GM12878 (cell line): ENCODE results near the gene CAPS. TPM values are rescaled to one million over a fixed set of nuclear protein-coding genes. Genes with fewer than 3 reads are reported as not detected.

Experiments used
- ATAC-seq: fragments of 200-7000 bp; cut with Tn5 transposase; 3 replicates; pipeline ENCODE4 v1.9.1; 2020; ENCODE audit warnings: mild to moderate bottlenecking, moderate library complexity
- BruUV-seq: library from RNA; stranded (reverse); fragments of 400-500 nt; replicated peaks from 2 replicates; lab custom pipeline; 2021; lab: Mats Ljungman, UMichigan
- CTCF ChIA-PET: fragments of 300-600 bp; sonication (Branson Sonifier 250); formaldehyde crosslinking; extraction: SDS; loops from one replicate; lab custom pipeline; 2021; ENCODE audit warnings: inconsistent platforms; lab: Yijun Ruan, JAX
- POLR2A ChIA-PET: fragments of 350-600 bp; formaldehyde crosslinking; extraction: SDS; loops from one replicate; lab custom pipeline; 2021; ENCODE audit warnings: inconsistent platforms; lab: Charles Lee
- RAD21 ChIA-PET: fragments of 300-600 bp; sonication (Branson Sonifier 250); formaldehyde crosslinking; loops from one replicate; lab custom pipeline; 2023; ENCODE audit warnings: antibody characterized with exemption; ENCODE audit not compliant: unreplicated experiment; lab: Charles Lee
- SMC1A ChIA-PET: fragments of 300-600 bp; sonication (Branson Sonifier 250); formaldehyde crosslinking; loops from one replicate; lab custom pipeline; 2023; ENCODE audit not compliant: unreplicated experiment, uncharacterized antibody; lab: Charles Lee
- DNase-seq: peaks from one replicate; pipeline ENCODE4 v3.0.0-alpha.2; 2011; ENCODE audit warnings: low read depth, low spot score
- FAIRE-seq: peaks from 3 replicates; lab custom pipeline; 2011; peaks lifted over from hg19 to GRCh38; lab: Jason Lieb, UNC
- H2AFZ ChIP-seq: 2 replicates; pipeline ENCODE4 v1.6.0; 2011; ENCODE audit warnings: low read depth, low read length, control low read depth; ENCODE audit not compliant: control insufficient read depth
- H3K27ac ChIP-seq: 2 replicates; pipeline ENCODE4 v1.5.1; 2011; ENCODE audit warnings: control low read depth; ENCODE audit not compliant: control insufficient read depth, insufficient read depth
- H3K27me3 ChIP-seq, 2 experiments: replicated peaks in 1 of 2; 2 replicates each; pipeline versions ENCODE4 v1.6.0 to v1.6.1; 2011; ENCODE audit warnings: low read length in 1 of 2; ENCODE audit not compliant: control insufficient read depth in 2 of 2, insufficient read depth in 2 of 2
- H3K36me3 ChIP-seq, 2 experiments: 2 replicates each; pipeline ENCODE4 v1.5.1; 2011; ENCODE audit warnings: low read length in 1 of 2; ENCODE audit not compliant: control insufficient read depth in 2 of 2, insufficient read depth in 2 of 2
- H3K4me1 ChIP-seq: 2 replicates; pipeline ENCODE4 v1.6.1; 2011; ENCODE audit warnings: mild to moderate bottlenecking, low read length, moderate library complexity, mixed read lengths; ENCODE audit not compliant: control insufficient read depth, insufficient read depth
- H3K4me2 ChIP-seq: 2 replicates; pipeline ENCODE4 v1.6.0; 2011; ENCODE audit warnings: control low read depth; ENCODE audit not compliant: control insufficient read depth, insufficient read depth
- H3K4me3 ChIP-seq: fragments of 200-600 bp; sonication (generic); 2 replicates; pipeline ENCODE4 v1.5.1; 2016
- H3K79me2 ChIP-seq: 2 replicates; pipeline ENCODE4 v1.6.0; 2011; ENCODE audit warnings: low read length; ENCODE audit not compliant: control insufficient read depth, insufficient read depth
- H3K9ac ChIP-seq: 2 replicates; pipeline ENCODE4 v1.8.0; 2011; ENCODE audit warnings: low read length, control low read depth, mixed read lengths; ENCODE audit not compliant: control insufficient read depth, insufficient read depth
- H3K9me3 ChIP-seq: replicated peaks from 3 replicates; pipeline ENCODE4 v1.5.1; 2011; ENCODE audit warnings: mild to moderate bottlenecking, low read length; ENCODE audit not compliant: control insufficient read depth, insufficient read depth
- H4K20me1 ChIP-seq: 2 replicates; pipeline ENCODE4 v1.6.0; 2011; ENCODE audit not compliant: control insufficient read depth, insufficient read depth
- E2F4 ChIP-seq: IDR thresholded peaks from 2 replicates; pipeline ENCODE4 v1.6.1; 2012; ENCODE audit warnings: low read depth, low read length, improper control_type of control experiment
- ETV6 ChIP-seq, 2 experiments: fragments of 450-650 bp in 1 of 2; IDR thresholded peaks in 1 of 2; conservative IDR thresholded peaks in 1 of 2; 2 replicates each; pipeline ENCODE4 v1.6.1; 2014; ENCODE audit warnings: antibody characterized with exemption in 1 of 2, borderline replicate concordance in 1 of 2, low read depth in 1 of 2, mild to moderate bottlenecking in 1 of 2, moderate library complexity in 1 of 2
- IKZF1 ChIP-seq: fragments of 450-650 bp; conservative IDR thresholded peaks from 2 replicates; pipeline ENCODE4 v1.6.1; 2017; ENCODE audit warnings: antibody characterized with exemption, mild to moderate bottlenecking
- JUNB ChIP-seq: IDR thresholded peaks from 2 replicates; pipeline ENCODE4 v1.6.1; 2016; ENCODE audit warnings: antibody characterized with exemption, mild to moderate bottlenecking
- MEF2A ChIP-seq: IDR thresholded peaks from 2 replicates; pipeline ENCODE4 v1.6.1; 2011; ENCODE audit warnings: low read depth, mild to moderate bottlenecking, low read length, moderate library complexity; ENCODE audit not compliant: insufficient read depth
- MLLT1 ChIP-seq: fragments of 450-650 bp; IDR thresholded peaks from 2 replicates; pipeline ENCODE4 v1.6.1; 2016; ENCODE audit warnings: mild to moderate bottlenecking
- MTA2 ChIP-seq: fragments of 450-650 bp; IDR thresholded peaks from 2 replicates; pipeline ENCODE4 v1.6.1; 2016; ENCODE audit warnings: low read depth, mild to moderate bottlenecking, moderate library complexity
- NFXL1 ChIP-seq: fragments of 450-650 bp; IDR thresholded peaks from 2 replicates; pipeline ENCODE4 v1.6.1; 2017; ENCODE audit warnings: antibody characterized with exemption, mild to moderate bottlenecking, borderline replicate concordance
- NR2C2 ChIP-seq: IDR thresholded peaks from 2 replicates; pipeline ENCODE4 v1.6.1; 2011; ENCODE audit warnings: borderline replicate concordance, low read depth; ENCODE audit not compliant: control insufficient read depth, insufficient read length
- NRF1 ChIP-seq: conservative IDR thresholded peaks from 2 replicates; pipeline ENCODE4 v1.6.1; 2011; ENCODE audit warnings: mild to moderate bottlenecking, low read depth, low read length, improper control_type of control experiment
- PRDM15 ChIP-seq: fragments of 450-650 bp; formaldehyde crosslinking; IDR thresholded peaks from 2 replicates; pipeline ENCODE4 v1.4.0; 2020; ENCODE audit warnings: mild to moderate bottlenecking, moderate library complexity
- RELA ChIP-seq: fragments of 450-650 bp; IDR thresholded peaks from 2 replicates; pipeline ENCODE4 v1.8.0; 2014; ENCODE audit warnings: borderline replicate concordance; ENCODE audit not compliant: partially characterized antibody
- REST ChIP-seq: IDR thresholded peaks from 2 replicates; pipeline ENCODE4 v1.6.1; 2012; ENCODE audit warnings: mild to moderate bottlenecking, low read depth, low read length
- SRF ChIP-seq, 2 experiments: IDR thresholded peaks; 2 replicates each; pipeline ENCODE4 v1.6.1; 2011; ENCODE audit warnings: low read depth in 2 of 2, low read length in 2 of 2, mild to moderate bottlenecking in 1 of 2, moderate library complexity in 1 of 2
- TARDBP ChIP-seq: IDR thresholded peaks from 2 replicates; pipeline ENCODE4 v1.6.1; 2016; ENCODE audit warnings: borderline replicate concordance
- WGBS: methylation state at CpG from one replicate; pipeline ENCODE4 v1.1.6; 2016; ENCODE audit warnings: low lambda C conversion rate; ENCODE audit not compliant: insufficient replicate concordance, insufficient coverage; ENCODE audit errors: missing lambda C conversion rate; 5-methylcytosine and 5-hydroxymethylcytosine counted together
- in situ Hi-C: fragments of 300-500 bp; cut with MboI; formaldehyde crosslinking; loops from 9 replicates; pipeline ENCODE4 v1.14.3; 2018; ENCODE audit warnings: mixed read lengths
- intact Hi-C: fragments of 100-400 bp; cut with micrococcal nuclease; formaldehyde crosslinking; loops from one replicate; pipeline ENCODE4 v1.14.2; 2022; ENCODE audit not compliant: unreplicated experiment
- polyA plus RNA-seq, 11 experiments: library from polyadenylated mRNA; depleted of rRNA in 4 of 11; unstranded in 6 of 11; stranded (reverse) in 5 of 11; fragments of >200 nt; fragmentation: Nextera tagmentation in 4 of 11; fragmentation: Illumina TruSeq in 1 of 11; extraction: Ambion mirVana in 4 of 11; extraction: Trizol in 1 of 11; gene quantifications; 1 replicate in 1 of 11; 2 replicates in 10 of 11; pipeline versions ENCODE4 v1.2.1 to v1.2.3, GENCODE V29; 2011 to 2016; ENCODE audit warnings: inconsistent platforms in 2 of 11, missing spikeins in 2 of 11, low read depth in 1 of 11
- total RNA-seq, 4 experiments: library from RNA; depleted of rRNA in 3 of 4; stranded (reverse); fragments of >200 nt in 3 of 4; fragmentation: Illumina TruSeq in 1 of 4; extraction: Trizol in 1 of 4; gene quantifications; 2 replicates each; pipeline versions ENCODE4 v1.2.1 to v1.2.3, GENCODE V29; 2013 to 2021

The CAPS gene
- total and polyA plus RNA-seq, 10 of the 15 experiments (the other 5 are each of a cell fraction or from before 2014, with no cell fraction given), result 0.09 to 6.9 (median 2.9) TPM

GRCh38 chr19:5865772-5866171, 48.3 kb upstream of the CAPS start:
- CTCF ChIA-PET, result no interaction called here

More at GRCh38 chr19:5865772-5866171, 48.3 kb upstream of the CAPS start:
- Histone ChIP-seq H3K36me3 (no peaks in the 10 kb centered on the region), H3K9ac (no peak overlapping the region), H3K4me2 (no peak overlapping the region), H3K27ac (no peak overlapping the region), H2AFZ (no peak overlapping the region), H3K27me3 (no peaks in the 10 kb centered on the region; a peak in 1 of 4 replicates), H3K4me1 (no peaks in the 10 kb centered on the region), H3K9me3 (no peaks in the 10 kb centered on the region), H4K20me1 (no peaks in the 10 kb centered on the region), H3K79me2 (no peaks in the 10 kb centered on the region), H3K4me3 (no peak overlapping the region)
- ATAC-seq (no peak), FAIRE-seq (no peak), DNase-seq (no peak)
- WGBS, result 51% methylated on average over 11 of the region's 11 CpGs
- ChIA-PET RAD21 (no interaction called here), SMC1A (no interaction called here), POLR2A (no interaction called here)
- BruUV-seq, result no TSS peak
- TF ChIP-seq MTA2 (no peak), NRF1 (no peak), REST (no peak), RELA (no peak), SRF (IDR thresholded peaks at IDR 0.05; ENCODE audit: low read depth in 2 of 2, low read length in 2 of 2) (no peak), MEF2A (no peak), NR2C2 (no peak), E2F4 (no peak), MLLT1 (no peak), TARDBP (no peak), JUNB (no peak), NFXL1 (no peak), ETV6 (conservative IDR thresholded peaks at IDR 0.05 in 1 of 2, IDR thresholded peaks at IDR 0.05 in 1 of 2; ENCODE audit: borderline replicate concordance in 1 of 2, low read depth in 1 of 2) (no peak), PRDM15 (CRISPR knock-in tag) (no peak), IKZF1 (no peak)
- intact Hi-C loops (no loop called here), in situ Hi-C loops (no loop called here)
